GM12892 (cell line): ENCODE data around the gene SPSB3.

ENCODE experiments used
- DNase-seq: peaks from one replicate; pipeline ENCODE4 v3.0.0; 2011; ENCODE audit not compliant: insufficient read length
- FAIRE-seq: peaks from 2 replicates; lab custom pipeline; 2011; peaks lifted over from hg19 to GRCh38; lab: Jason Lieb, UNC
- POLR2A ChIP-seq: IDR thresholded peaks from 2 replicates; pipeline ENCODE4 v1.6.1; 2011; ENCODE audit warnings: low read depth, low read length, control low read depth
- POLR2AphosphoS5 ChIP-seq: IDR thresholded peaks from 2 replicates; pipeline ENCODE4 v1.6.1; 2011; ENCODE audit warnings: low read depth, low read length, control low read depth
- TAF1 ChIP-seq: IDR thresholded peaks from 2 replicates; pipeline ENCODE4 v1.6.1; 2011; ENCODE audit warnings: low read depth, mild to moderate bottlenecking, control low read depth, low read length, borderline replicate concordance

The SPSB3 gene

GRCh38 chr16:1792836-1793577 is 10.6 kb upstream of the SPSB3 start:
- DNase-seq (no peak), FAIRE-seq (no peak)
- no peak for TF ChIP-seq TAF1
- TF ChIP-seq POLR2AphosphoS5: no peak
- TF ChIP-seq POLR2A: no peak

GRCh38 chr16:1791943-1792812 is 9.8 kb upstream of the SPSB3 start:
- FAIRE-seq (no peak), DNase-seq (peak; percentile 19)

GRCh38 chr16:1791256-1791942 is 9.0 kb upstream of the SPSB3 start:
- DNase-seq: peak; percentile 29
- no peak for FAIRE-seq
- TF ChIP-seq TAF1 (no peak), POLR2A (no peak), POLR2AphosphoS5 (no peak)

More at GRCh38 chr16:1791943-1792812, 9.8 kb upstream of the SPSB3 start:
- TF ChIP-seq TAF1: no peak
- no peak for TF ChIP-seq POLR2AphosphoS5
- no peak for TF ChIP-seq POLR2A

GRCh38 chr16:1790611-1791255 is 8.4 kb upstream of the SPSB3 start:
- DNase-seq (peak; percentile 12), FAIRE-seq (no peak)
- no peak for TF ChIP-seq TAF1
- TF ChIP-seq POLR2A: no peak
- no peak for TF ChIP-seq POLR2AphosphoS5

- FAIRE-seq (no peak), DNase-seq (peak; percentile 13)
- no peak for TF ChIP-seq POLR2AphosphoS5
- no peak for TF ChIP-seq POLR2A
- TF ChIP-seq TAF1: no peak
Measured at GRCh38 chr16:1790261-1790610, 7.9 kb upstream of the SPSB3 start.

GRCh38 chr16:1789643-1790045 is 7.3 kb upstream of the SPSB3 start:
- TF ChIP-seq TAF1 (no peak), POLR2AphosphoS5 (no peak), POLR2A (no peak; the same call in 1 of the 2 replicates)
- FAIRE-seq: no peak

GRCh38 chr16:1788708-1789100 is 6.3 kb upstream of the SPSB3 start:
- FAIRE-seq (no peak), DNase-seq (no peak)
- TF ChIP-seq POLR2A (no peak), TAF1 (no peak), POLR2AphosphoS5 (no peak)

More at GRCh38 chr16:1789643-1790045, 7.3 kb upstream of the SPSB3 start:
- no peak for DNase-seq

- TF ChIP-seq TAF1 (no peak), POLR2A (no peak), POLR2AphosphoS5 (no peak)
- DNase-seq: no peak
- no peak for FAIRE-seq
Measured at GRCh38 chr16:1788095-1788707, 5.8 kb upstream of the SPSB3 start.

- DNase-seq: no peak
- FAIRE-seq: no peak
- TF ChIP-seq POLR2AphosphoS5 (no peak), POLR2A (no peak), TAF1 (no peak)
Measured at GRCh38 chr16:1787322-1788094, 5.1 kb upstream of the SPSB3 start.

GRCh38 chr16:1787056-1787321 is 4.6 kb upstream of the SPSB3 start:
- FAIRE-seq: no peak
- TF ChIP-seq POLR2AphosphoS5 (no peak), POLR2A (no peak), TAF1 (no peak)
- no peak for DNase-seq
